ENCODE results near the gene SMTN. TPM values are rescaled to one million over a fixed set of nuclear protein-coding genes. Genes with fewer than 3 reads are reported as not detected.
A peak's percentile ranks its signal among the peaks of the same experiment; 100 is the strongest.

The SMTN gene
- total RNA-seq, 1 donor from 2014 or later, result 47.2 TPM

DNA sequence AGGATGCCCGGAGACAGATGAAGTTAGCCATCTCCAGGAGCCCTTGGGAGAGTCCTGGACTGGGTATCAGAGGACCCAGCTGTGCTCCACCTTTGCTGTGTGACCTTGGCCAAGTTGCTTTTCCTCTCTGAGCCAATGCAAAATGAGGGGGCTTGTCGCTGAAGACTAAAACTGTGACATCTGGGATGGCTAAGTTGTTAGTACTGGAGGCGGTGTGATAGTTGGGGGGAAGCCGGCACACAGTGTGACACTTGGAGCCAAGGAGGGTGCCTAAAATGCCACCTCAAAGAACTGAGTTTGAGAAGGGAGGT is 42.1 kb downstream of the SMTN start:
- peak overlapping the region; percentile 76 for H3K4me3 Mint-ChIP-seq (ENCODE audit: unreplicated experiment)
- no peaks in the 10 kb centered on the region for H3K9me3 Mint-ChIP-seq (ENCODE audit: low read depth)

DNA sequence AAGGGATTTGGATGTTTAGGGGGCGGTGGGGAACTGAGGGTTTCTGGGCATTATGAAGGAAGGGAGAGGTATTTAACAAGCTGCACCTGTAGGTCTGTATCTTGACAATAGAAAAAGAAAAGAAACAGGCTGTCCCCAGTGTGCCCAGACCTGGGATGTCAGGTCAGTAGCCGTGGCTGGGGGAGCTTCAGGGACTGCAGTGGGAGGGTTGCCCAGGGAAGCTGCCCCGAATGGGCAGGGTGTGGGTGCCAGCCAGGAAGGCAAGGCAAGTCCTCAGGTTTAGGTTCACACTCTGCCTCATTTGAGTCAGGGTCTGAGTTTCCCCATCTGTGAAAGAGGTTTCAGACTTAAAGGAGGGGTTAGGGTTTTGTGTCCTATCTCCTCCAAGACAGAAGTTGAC is 43.2 kb downstream of the SMTN start:
- no peak overlapping the region for H3K4me3 Mint-ChIP-seq (ENCODE audit: unreplicated experiment)
- H3K9me3 Mint-ChIP-seq (ENCODE audit: low read depth), result no peaks in the 10 kb centered on the region
- no peaks in the 10 kb centered on the region for H3K36me3 Mint-ChIP-seq (ENCODE audit: low read depth)
- no peak overlapping the region for H3K27ac Mint-ChIP-seq (ENCODE audit: unreplicated experiment)
- DNase-seq (ENCODE audit: low spot score), result peak; percentile 55
- H3K27me3 Mint-ChIP-seq (ENCODE audit: low read depth), result no peaks in the 10 kb centered on the region
- H3K4me1 Mint-ChIP-seq (ENCODE audit: low read depth), result peaks cover 14% of the 10 kb centered on the region
- TF ChIP-seq, protein P1, sequence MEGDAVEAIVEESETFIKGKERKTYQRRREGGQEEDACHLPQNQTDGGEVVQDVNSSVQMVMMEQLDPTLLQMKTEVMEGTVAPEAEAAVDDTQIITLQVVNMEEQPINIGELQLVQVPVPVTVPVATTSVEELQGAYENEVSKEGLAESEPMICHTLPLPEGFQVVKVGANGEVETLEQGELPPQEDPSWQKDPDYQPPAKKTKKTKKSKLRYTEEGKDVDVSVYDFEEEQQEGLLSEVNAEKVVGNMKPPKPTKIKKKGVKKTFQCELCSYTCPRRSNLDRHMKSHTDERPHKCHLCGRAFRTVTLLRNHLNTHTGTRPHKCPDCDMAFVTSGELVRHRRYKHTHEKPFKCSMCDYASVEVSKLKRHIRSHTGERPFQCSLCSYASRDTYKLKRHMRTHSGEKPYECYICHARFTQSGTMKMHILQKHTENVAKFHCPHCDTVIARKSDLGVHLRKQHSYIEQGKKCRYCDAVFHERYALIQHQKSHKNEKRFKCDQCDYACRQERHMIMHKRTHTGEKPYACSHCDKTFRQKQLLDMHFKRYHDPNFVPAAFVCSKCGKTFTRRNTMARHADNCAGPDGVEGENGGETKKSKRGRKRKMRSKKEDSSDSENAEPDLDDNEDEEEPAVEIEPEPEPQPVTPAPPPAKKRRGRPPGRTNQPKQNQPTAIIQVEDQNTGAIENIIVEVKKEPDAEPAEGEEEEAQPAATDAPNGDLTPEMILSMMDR (IDR thresholded peaks at IDR 0.05), result no peak

More for the DNA sequence above, 42.1 kb downstream of the SMTN start:
- Mint-ChIP-seq H3K4me1 (ENCODE audit: low read depth) (peaks cover 14% of the 10 kb centered on the region), H3K27ac (ENCODE audit: unreplicated experiment) (no peak overlapping the region), H3K36me3 (ENCODE audit: low read depth) (no peaks in the 10 kb centered on the region), H3K27me3 (ENCODE audit: low read depth) (no peaks in the 10 kb centered on the region)
- TF ChIP-seq, protein P1 (IDR thresholded peaks at IDR 0.05), result no peak
- DNase-seq (ENCODE audit: low spot score), result no peak

DNA sequence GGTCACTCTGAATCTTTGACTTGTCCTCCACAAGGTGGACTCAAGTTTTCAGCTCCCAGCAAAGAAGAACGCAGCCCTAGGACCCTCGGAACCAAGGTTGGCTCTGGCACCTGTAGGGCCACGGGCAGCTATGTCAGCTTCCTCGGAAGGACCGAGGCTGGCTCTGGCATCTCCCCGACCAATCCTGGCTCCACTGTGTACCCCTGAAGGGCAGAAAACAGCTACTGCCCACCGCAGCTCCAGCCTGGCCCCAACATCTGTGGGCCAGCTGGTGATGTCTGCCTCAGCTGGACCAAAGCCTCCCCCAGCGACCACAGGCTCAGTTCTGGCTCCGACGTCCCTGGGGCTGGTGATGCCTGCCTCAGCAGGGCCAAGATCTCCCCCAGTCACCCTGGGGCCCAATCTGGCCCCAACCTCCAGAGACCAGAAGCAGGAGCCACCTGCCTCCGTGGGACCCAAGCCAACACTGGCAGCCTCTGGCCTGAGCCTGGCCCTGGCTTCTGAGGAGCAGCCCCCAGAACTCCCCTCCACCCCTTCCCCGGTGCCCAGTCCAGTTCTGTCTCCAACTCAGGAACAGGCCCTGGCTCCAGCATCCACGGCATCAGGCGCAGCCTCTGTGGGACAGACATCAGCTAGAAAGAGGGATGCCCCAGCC is 43.8 kb downstream of the SMTN start:
- Mint-ChIP-seq H3K4me1 (ENCODE audit: low read depth) (peaks cover 14% of the 10 kb centered on the region), H3K27ac (ENCODE audit: unreplicated experiment) (no peak overlapping the region), H3K27me3 (ENCODE audit: low read depth) (no peaks in the 10 kb centered on the region), H3K4me3 (ENCODE audit: unreplicated experiment) (no peak overlapping the region), H3K9me3 (ENCODE audit: low read depth) (no peaks in the 10 kb centered on the region), H3K36me3 (ENCODE audit: low read depth) (no peaks in the 10 kb centered on the region)
- peak; percentile 69 for DNase-seq (ENCODE audit: low spot score)
- TF ChIP-seq, protein P1 (IDR thresholded peaks at IDR 0.05), result no peak

GRCh38 chr22:31125521-31126117 is 44.5 kb downstream of the SMTN start:
- Mint-ChIP-seq H3K27me3 (ENCODE audit: low read depth) (no peaks in the 10 kb centered on the region), H3K4me3 (ENCODE audit: unreplicated experiment) (no peak overlapping the region), H3K4me1 (ENCODE audit: low read depth) (peaks cover 14% of the 10 kb centered on the region), H3K36me3 (ENCODE audit: low read depth) (no peaks in the 10 kb centered on the region), H3K9me3 (ENCODE audit: low read depth) (no peaks in the 10 kb centered on the region), H3K27ac (ENCODE audit: unreplicated experiment) (no peak overlapping the region)
- DNase-seq (ENCODE audit: low spot score), result peak; percentile 68
- TF ChIP-seq, protein P1 (IDR thresholded peaks at IDR 0.05), result no peak

DNA sequence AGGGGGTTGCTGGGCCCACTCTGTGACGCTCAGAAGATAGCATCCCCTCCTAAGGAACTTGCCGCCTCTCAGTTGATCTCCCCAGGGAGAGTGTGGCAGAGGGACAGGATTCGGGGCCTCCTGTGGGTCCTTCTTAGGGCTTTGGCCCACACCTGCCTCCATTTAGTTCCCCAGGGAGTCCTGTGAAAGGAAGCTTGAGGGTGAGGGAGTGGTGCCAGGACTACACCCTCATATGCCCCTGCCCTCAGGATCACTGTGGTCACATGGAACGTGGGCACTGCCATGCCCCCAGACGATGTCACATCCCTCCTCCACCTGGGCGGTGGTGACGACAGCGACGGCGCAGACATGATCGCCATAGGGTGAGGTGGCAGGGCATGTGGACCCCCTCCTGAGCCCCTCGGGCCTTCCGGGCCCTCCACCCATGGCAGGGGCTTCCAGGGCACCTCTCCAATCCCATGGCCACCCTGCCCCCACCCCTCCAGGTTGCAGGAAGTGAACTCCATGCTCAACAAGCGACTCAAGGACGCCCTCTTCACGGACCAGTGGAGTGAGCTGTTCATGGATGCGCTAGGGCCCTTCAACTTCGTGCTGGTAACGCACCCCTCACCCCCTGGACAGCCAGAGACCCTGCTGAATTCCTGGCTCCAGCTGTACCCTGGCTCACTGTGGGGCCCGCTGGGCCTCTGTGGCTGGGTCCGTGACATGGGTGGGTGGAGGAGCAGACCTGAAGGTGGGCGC is 45.2 kb downstream of the SMTN start:
- no peak overlapping the region for H3K27ac Mint-ChIP-seq (ENCODE audit: unreplicated experiment)
- peak; percentile 60 for DNase-seq (ENCODE audit: low spot score)
- TF ChIP-seq, protein P1 (IDR thresholded peaks at IDR 0.05), result no peak
- H3K36me3 Mint-ChIP-seq (ENCODE audit: low read depth), result no peaks in the 10 kb centered on the region
- H3K9me3 Mint-ChIP-seq (ENCODE audit: low read depth), result no peaks in the 10 kb centered on the region
- peaks cover 14% of the 10 kb centered on the region for H3K4me1 Mint-ChIP-seq (ENCODE audit: low read depth)
- no peaks in the 10 kb centered on the region for H3K27me3 Mint-ChIP-seq (ENCODE audit: low read depth)
- no peak overlapping the region for H3K4me3 Mint-ChIP-seq (ENCODE audit: unreplicated experiment)
